Naive thymus-derived CD4-positive, alpha-beta T cell (primary cell): ENCODE data around the gene ZBTB32. TPM values are rescaled to one million over a fixed set of nuclear protein-coding genes. Genes with fewer than 3 reads are reported as not detected.

Experiments used
- ATAC-seq: fragments of 150-1000 bp; cut with Tn5 transposase; 2 replicates; pipeline ENCODE4 v1.10.0; 2021; ENCODE audit warnings: mild to moderate bottlenecking, moderate library complexity
- CTCF ChIA-PET: fragments of 350-600 bp; sonication (Branson Sonifier 250); formaldehyde crosslinking; loops from one replicate; lab custom pipeline; 2021; ENCODE audit warnings: antibody characterized with exemption; lab: Charles Lee
- POLR2A ChIA-PET: fragments of 350-600 bp; sonication (Branson Sonifier 250); formaldehyde crosslinking; loops from one replicate; lab custom pipeline; 2021; ENCODE audit warnings: antibody characterized with exemption, inconsistent platforms; lab: Charles Lee
- DNase-seq, 9 donors: peaks; one replicate each; pipeline versions ENCODE4 v3.0.0 to v3.0.0-alpha.2; 2020 to 2022; ENCODE audit warnings: mixed read lengths in 1 of 9
- H3K27ac ChIP-seq: one replicate; pipeline ENCODE4 v1.7.0; 2013; ENCODE audit warnings: mild to moderate bottlenecking, low read depth, low read length, moderate library complexity
- H3K27me3 ChIP-seq, 2 donors: one replicate each; pipeline ENCODE4 v1.7.0; 2013; ENCODE audit warnings: low read length in 2 of 2, mild to moderate bottlenecking in 2 of 2, moderate library complexity in 2 of 2; ENCODE audit not compliant: control insufficient read depth in 2 of 2, insufficient read depth in 2 of 2
- H3K36me3 ChIP-seq, 3 experiments: 1 replicate in 2 of 3; 2 replicates in 1 of 3; pipeline ENCODE4 v1.7.0; 2013; ENCODE audit warnings: low read length in 3 of 3, mild to moderate bottlenecking in 3 of 3, moderate library complexity in 1 of 3; ENCODE audit not compliant: insufficient read depth in 3 of 3, control insufficient read depth in 2 of 3
- H3K4me1 ChIP-seq, 2 donors: one replicate each; pipeline ENCODE4 v1.7.0; 2013; ENCODE audit warnings: low read length in 2 of 2, mild to moderate bottlenecking in 2 of 2, moderate library complexity in 1 of 2; ENCODE audit not compliant: control insufficient read depth in 2 of 2, insufficient read depth in 2 of 2
- H3K4me3 ChIP-seq: 2 replicates; pipeline ENCODE4 v1.7.0; 2013; ENCODE audit warnings: mild to moderate bottlenecking, low read length
- H3K9me3 ChIP-seq, 3 experiments: 1 replicate in 2 of 3; 2 replicates in 1 of 3; pipeline ENCODE4 v1.7.0; 2013; ENCODE audit warnings: low read length in 3 of 3; ENCODE audit not compliant: control insufficient read depth in 2 of 3
- H3K27ac Mint-ChIP-seq, 9 donors: one replicate each; pipeline ENCODE4 v1.8.0; 2020 to 2022; ENCODE audit warnings: mixed read lengths in 9 of 9, mild to moderate bottlenecking in 8 of 9, moderate library complexity in 5 of 9, inconsistent platforms in 2 of 9
- H3K27me3 Mint-ChIP-seq, 5 donors: one replicate each; pipeline ENCODE4 v1.8.0; 2021 to 2022; ENCODE audit warnings: mixed read lengths in 5 of 5, mild to moderate bottlenecking in 1 of 5
- H3K36me3 Mint-ChIP-seq, 5 donors: one replicate each; pipeline ENCODE4 v1.8.0; 2020 to 2022; ENCODE audit warnings: mixed read lengths in 5 of 5, mild to moderate bottlenecking in 3 of 5, inconsistent platforms in 1 of 5
- H3K4me1 Mint-ChIP-seq, 7 donors: one replicate each; pipeline ENCODE4 v1.8.0; 2020 to 2022; ENCODE audit warnings: mixed read lengths in 7 of 7, mild to moderate bottlenecking in 3 of 7, inconsistent platforms in 1 of 7
- H3K4me3 Mint-ChIP-seq, 10 donors: one replicate each; pipeline ENCODE4 v1.8.0; 2020 to 2022; ENCODE audit warnings: mild to moderate bottlenecking in 10 of 10, mixed read lengths in 10 of 10, moderate library complexity in 6 of 10, inconsistent platforms in 2 of 10
- H3K9me3 Mint-ChIP-seq, 11 donors: one replicate each; pipeline ENCODE4 v1.8.0; 2020 to 2022; ENCODE audit warnings: mixed read lengths in 11 of 11, mild to moderate bottlenecking in 4 of 11, inconsistent platforms in 1 of 11, moderate library complexity in 1 of 11
- intact Hi-C, 2 donors: fragments of 100-400 bp; cut with micrococcal nuclease; formaldehyde crosslinking; loops; one replicate each; pipeline ENCODE4 v1.15.1; 2023
- polyA plus RNA-seq, 2 donors: library from polyadenylated mRNA; unstranded; fragments of 300-500 nt; fragmentation: Illumina TruSeq; gene quantifications; one replicate each; pipeline ENCODE4 v1.2.3, GENCODE V29; 2021
- total RNA-seq, 6 experiments: library from RNA in 5 of 6; stranded (reverse) in 5 of 6; gene quantifications; 1 replicate in 5 of 6; 2 replicates in 1 of 6; pipeline ENCODE4 v1.2.3 and lab custom pipeline; 2021 to 2026

The ZBTB32 gene
- total and polyA plus RNA-seq, 7 experiments from 2014 or later, result 0.35 to 41.6 (median 1.0) TPM; not detected in 3

- Histone ChIP-seq H3K27me3 (no peaks in the 10 kb centered on the region), H3K4me3 (no peak overlapping the region)
Measured at GRCh38 chr19:35692010-35692409, 12.3 kb upstream of the ZBTB32 start.

GRCh38 chr19:35693422-35693821 lies 10.9 kb upstream of the ZBTB32 start:
- no peak for DNase-seq
- POLR2A ChIA-PET, result interaction anchor here (0.6 to 1.1 kb wide), 2 partner anchors 9 to 35 kb away, joined by 3 to 8 read pairs; no protein-coding TSS in a partner anchor
- no peak overlapping the region for H3K4me3 ChIP-seq
- H3K27me3 ChIP-seq, result no peaks in the 10 kb centered on the region
- no peaks in the 10 kb centered on the region for H3K27me3 Mint-ChIP-seq
- no peak overlapping the region for H3K4me3 Mint-ChIP-seq
- CTCF ChIA-PET, result interaction anchor here (0.6 to 1.6 kb wide), 7 partner anchors 9 to 239 kb away, joined by 3 to 12 read pairs (median 3); partner anchors contain the start of gene LIN37
- H3K4me1 Mint-ChIP-seq, result peaks cover 0 to 22% (median 0%) of the 10 kb centered on the region in 7 donors
- H3K9me3 Mint-ChIP-seq, result no peaks in the 10 kb centered on the region
- no peak overlapping the region for H3K27ac ChIP-seq
- no peaks in the 10 kb centered on the region for H3K36me3 ChIP-seq
- ATAC-seq, result no peak
- no peaks in the 10 kb centered on the region for H3K36me3 Mint-ChIP-seq
- intact Hi-C loops, result loop anchor here (1.0 to 5.0 kb wide), 12 partner anchors 9 to 479 kb away; partner anchors contain the start of genes TMEM147 (in 2 of the 2), APLP1 (in 1 of the 2), ARHGAP33 (in 1 of the 2) and LIN37 (in 1 of the 2)
- H3K9me3 ChIP-seq, result no peaks in the 10 kb centered on the region
- no peaks in the 10 kb centered on the region for H3K4me1 ChIP-seq
- H3K27ac Mint-ChIP-seq, result peak overlapping the region in 2 of 9 donors; percentile 6 to 32

More at GRCh38 chr19:35692010-35692409, 12.3 kb upstream of the ZBTB32 start:
- Mint-ChIP-seq H3K4me3 (no peak overlapping the region), H3K27ac (peak overlapping the region in 1 of 9 donors; percentile 37), H3K9me3 (no peaks in the 10 kb centered on the region), H3K27me3 (peaks cover 0 to 2% (median 0%) of the 10 kb centered on the region in 5 donors), H3K4me1 (peaks cover 0 to 17% (median 0%) of the 10 kb centered on the region in 7 donors), H3K36me3 (no peaks in the 10 kb centered on the region)
- POLR2A ChIA-PET, result interaction anchor here (0.6 kb wide), 1 partner anchor 239 kb away, joined by 3 read pairs; no protein-coding TSS in a partner anchor
- intact Hi-C loops, result loop anchor here (2.0 to 5.0 kb wide), 5 partner anchors 57 to 480 kb away; partner anchors contain the start of genes TMEM147 (in 2 of the 2), APLP1 (in 1 of the 2) and LIN37 (in 1 of the 2)
- Histone ChIP-seq H3K9me3 (no peaks in the 10 kb centered on the region), H3K4me1 (no peaks in the 10 kb centered on the region), H3K27ac (no peak overlapping the region), H3K36me3 (no peaks in the 10 kb centered on the region)
- DNase-seq (no peak), ATAC-seq (no peak)
- CTCF ChIA-PET, result interaction anchor here (0.7 to 1.6 kb wide), 5 partner anchors 10 to 190 kb away, joined by 3 to 12 read pairs (median 6); no protein-coding TSS in a partner anchor

GRCh38 chr19:35693835-35694599 lies 10.3 kb upstream of the ZBTB32 start:
- Histone ChIP-seq H3K9me3 (no peaks in the 10 kb centered on the region), H3K4me3 (no peak overlapping the region), H3K4me1 (no peaks in the 10 kb centered on the region), H3K36me3 (no peaks in the 10 kb centered on the region), H3K27ac (no peak overlapping the region), H3K27me3 (no peaks in the 10 kb centered on the region)
- POLR2A ChIA-PET, result interaction anchor here (0.6 to 1.1 kb wide), 3 partner anchors 22 to 485 kb away, joined by 3 to 4 read pairs (median 3); partner anchors contain the start of gene COX6B1
- DNase-seq, result peak; percentile 75 to 93 (median 86)
- no peaks in the 10 kb centered on the region for H3K9me3 Mint-ChIP-seq
- H3K4me1 Mint-ChIP-seq, result peaks cover 0 to 27% (median 0%) of the 10 kb centered on the region in 7 donors
- CTCF ChIA-PET, result interaction anchor here (0.6 to 1.6 kb wide), 12 partner anchors 9 to 60 kb away, joined by 3 to 8 read pairs (median 4); partner anchors contain the start of gene ZBTB32
- H3K36me3 Mint-ChIP-seq, result no peaks in the 10 kb centered on the region
- no peak overlapping the region for H3K4me3 Mint-ChIP-seq
- intact Hi-C loops, result loop anchor here (1.0 to 5.0 kb wide), 12 partner anchors 8 to 478 kb away; partner anchors contain the start of genes TMEM147 (in 2 of the 2), APLP1 (in 1 of the 2), ARHGAP33 (in 1 of the 2) and LIN37 (in 1 of the 2)
- H3K27ac Mint-ChIP-seq, result peak overlapping the region in 4 of 9 donors; percentile 6 to 62 (median 40)
- no peaks in the 10 kb centered on the region for H3K27me3 Mint-ChIP-seq
- ATAC-seq, result peak; percentile 100

GRCh38 chr19:35695895-35696422 lies 8.4 kb upstream of the ZBTB32 start:
- Mint-ChIP-seq H3K4me3 (no peak overlapping the region), H3K4me1 (peaks cover 0 to 32% (median 0%) of the 10 kb centered on the region in 7 donors), H3K27me3 (no peaks in the 10 kb centered on the region), H3K9me3 (no peaks in the 10 kb centered on the region), H3K36me3 (no peaks in the 10 kb centered on the region), H3K27ac (peak overlapping the region in 1 of 9 donors; percentile 10)
- no peak for DNase-seq
- ChIA-PET POLR2A (interaction anchor here (0.8 kb wide), 1 partner anchor 12 kb away, joined by 3 read pairs; no protein-coding TSS in a partner anchor), CTCF (interaction anchor here (0.6 to 1.4 kb wide), 5 partner anchors 11 to 188 kb away, joined by 3 to 4 read pairs (median 4); partner anchors contain the start of gene LIN37)
- ATAC-seq, result no peak
- H3K36me3 ChIP-seq, result no peaks in the 10 kb centered on the region
- H3K27me3 ChIP-seq, result no peaks in the 10 kb centered on the region
- H3K4me1 ChIP-seq, result no peaks in the 10 kb centered on the region
- H3K4me3 ChIP-seq, result no peak overlapping the region
- no peak overlapping the region for H3K27ac ChIP-seq
- H3K9me3 ChIP-seq, result no peaks in the 10 kb centered on the region
- intact Hi-C loops, result no loop called here

GRCh38 chr19:35696835-35697234 lies 7.5 kb upstream of the ZBTB32 start:
- ATAC-seq (no peak), DNase-seq (no peak)
- intact Hi-C loops, result no loop called here
- Mint-ChIP-seq H3K9me3 (no peaks in the 10 kb centered on the region), H3K4me3 (peak overlapping the region in 1 of 10 donors; percentile 12), H3K27ac (no peak overlapping the region), H3K4me1 (peaks cover 0 to 32% (median 0%) of the 10 kb centered on the region in 7 donors), H3K36me3 (no peaks in the 10 kb centered on the region), H3K27me3 (no peaks in the 10 kb centered on the region)
- no peaks in the 10 kb centered on the region for H3K4me1 ChIP-seq
- no peak overlapping the region for H3K27ac ChIP-seq
- CTCF ChIA-PET, result interaction anchor here (0.6 to 1.5 kb wide), 8 partner anchors 16 to 340 kb away, joined by 3 to 4 read pairs (median 3); partner anchors contain the start of gene LIN37
- H3K4me3 ChIP-seq, result no peak overlapping the region
- no peaks in the 10 kb centered on the region for H3K9me3 ChIP-seq
- no peaks in the 10 kb centered on the region for H3K27me3 ChIP-seq
- POLR2A ChIA-PET, result interaction anchor here (0.5 to 0.8 kb wide), 2 partner anchors 16 to 432 kb away, joined by 3 read pairs; no protein-coding TSS in a partner anchor
- H3K36me3 ChIP-seq, result no peaks in the 10 kb centered on the region
